NCI-H1930 (cell line): ENCODE results near the gene SH3D19.
"Not testable (repeated sequence)": the region's sequence is repeated elsewhere in the genome, so short reads cannot be mapped to it uniquely, and the experiment has no call there.

Experiments used
- DNase-seq, 2 experiments: peaks; one replicate each; lab custom pipeline; 2025; lab: John Stamatoyannopoulos, UW

Gene SH3D19

GRCh38 chr4:151321586-151321985 is 3.8 kb downstream of the SH3D19 start:
- DNase-seq, result no peak

GRCh38 chr4:151319490-151319889 is 5.9 kb downstream of the SH3D19 start:
- no peak for DNase-seq

- no peak for DNase-seq
Measured at GRCh38 chr4:151318307-151319006, 6.9 kb downstream of the SH3D19 start.

GRCh38 chr4:151316645-151317044 is 8.8 kb downstream of the SH3D19 start:
- DNase-seq, result no peak

GRCh38 chr4:151315212-151315886 is 10.1 kb downstream of the SH3D19 start:
- no peak for DNase-seq

- no peak for DNase-seq
Measured at GRCh38 chr4:151314479-151314878, 10.9 kb downstream of the SH3D19 start.

GRCh38 chr4:151314010-151314355 is 11.4 kb downstream of the SH3D19 start:
- no peak for DNase-seq

- no peak for DNase-seq
Measured at GRCh38 chr4:151313306-151314009, 11.9 kb downstream of the SH3D19 start.

- DNase-seq, result no peak
Measured at GRCh38 chr4:151310124-151310728, 15.2 kb downstream of the SH3D19 start.

- DNase-seq, result no peak
Measured at GRCh38 chr4:151304755-151305154, 20.6 kb downstream of the SH3D19 start.

- DNase-seq, result no peak
Measured at GRCh38 chr4:151304226-151304625, 21.2 kb downstream of the SH3D19 start.

- DNase-seq, result no peak
Measured at GRCh38 chr4:151302432-151302831, 23.0 kb downstream of the SH3D19 start.

- no peak for DNase-seq
Measured at GRCh38 chr4:151297170-151297569, 28.2 kb downstream of the SH3D19 start.

- DNase-seq, result no peak
Measured at GRCh38 chr4:151296227-151296626, 29.2 kb downstream of the SH3D19 start.

GRCh38 chr4:151294833-151295496 is 30.4 kb downstream of the SH3D19 start:
- DNase-seq, result no peak

- no peak for DNase-seq
Measured at GRCh38 chr4:151292038-151292437, 33.4 kb downstream of the SH3D19 start.

- DNase-seq, result no peak
Measured at GRCh38 chr4:151291485-151291884, 33.9 kb downstream of the SH3D19 start.

- DNase-seq, result no peak
Measured at GRCh38 chr4:151287409-151287808, 38.0 kb downstream of the SH3D19 start.

GRCh38 chr4:151284534-151285245 is 40.7 kb downstream of the SH3D19 start:
- no peak for DNase-seq

GRCh38 chr4:151276787-151277562 is 48.4 kb downstream of the SH3D19 start, which contains the start of gene PRSS48:
PRSS48 (plus strand) TSS chr4:151277161; CDS start chr4:151277173, 12 bp downstream.
- DNase-seq, result peak; percentile 6 to 33

- not testable (repeated sequence) for DNase-seq
Measured at GRCh38 chr4:151268905-151269304, 56.5 kb downstream of the SH3D19 start.
